NCI-H774 (cell line): ENCODE measurements around the gene CEP44.
A peak's percentile ranks its signal among the peaks of the same experiment; 100 is the strongest.
"Not testable (repeated sequence)": the region's sequence is repeated elsewhere in the genome, so short reads cannot be mapped to it uniquely, and the experiment has no call there.

ENCODE experiments used
- DNase-seq: peaks from one replicate; lab custom pipeline; 2025; lab: John Stamatoyannopoulos, UW

CEP44 gene

GRCh38 chr4:174283507-174284471 is at the start of gene CEP44, which contains the start of gene FBXO8:
Gene CEP44 (plus strand): TSS chr4:174283911. CDS start chr4:174299122, 15,211 bp downstream.
Gene FBXO8 (minus strand): TSS chr4:174283667. CDS start chr4:174263092, 20,575 bp downstream.
- DNase-seq, result peak; percentile 32

- no peak for DNase-seq
Measured at GRCh38 chr4:174236359-174236758, 47.4 kb upstream of the CEP44 start.

- DNase-seq, result no peak
Measured at GRCh38 chr4:174241162-174241561, 42.5 kb upstream of the CEP44 start.

- no peak for DNase-seq
Measured at GRCh38 chr4:174244441-174244840, 39.3 kb upstream of the CEP44 start.

- no peak for DNase-seq
Measured at GRCh38 chr4:174245714-174246113, 38.0 kb upstream of the CEP44 start.

GRCh38 chr4:174248407-174248806 is 35.3 kb upstream of the CEP44 start:
- no peak for DNase-seq

GRCh38 chr4:174252412-174252811 is 31.3 kb upstream of the CEP44 start:
- DNase-seq, result no peak

GRCh38 chr4:174254613-174255012 is 29.1 kb upstream of the CEP44 start:
- DNase-seq, result no peak

- DNase-seq, result no peak
Measured at GRCh38 chr4:174255374-174255773, 28.3 kb upstream of the CEP44 start.

- DNase-seq, result no peak
Measured at GRCh38 chr4:174255786-174256185, 27.9 kb upstream of the CEP44 start.

GRCh38 chr4:174256277-174256713 is 27.4 kb upstream of the CEP44 start:
- no peak for DNase-seq

GRCh38 chr4:174259580-174259979 is 24.1 kb upstream of the CEP44 start:
- no peak for DNase-seq

GRCh38 chr4:174260099-174260498 is 23.6 kb upstream of the CEP44 start:
- no peak for DNase-seq

- not testable (repeated sequence) for DNase-seq
Measured at GRCh38 chr4:174261432-174261831, 22.3 kb upstream of the CEP44 start.

GRCh38 chr4:174262624-174263444 is 20.9 kb upstream of the CEP44 start:
- DNase-seq, result no peak

- no peak for DNase-seq
Measured at GRCh38 chr4:174263445-174263736, 20.3 kb upstream of the CEP44 start.

- DNase-seq, result no peak
Measured at GRCh38 chr4:174265916-174266315, 17.8 kb upstream of the CEP44 start.

GRCh38 chr4:174266416-174266815 is 17.3 kb upstream of the CEP44 start:
- DNase-seq, result no peak

GRCh38 chr4:174273930-174274329 is 9.8 kb upstream of the CEP44 start:
- no peak for DNase-seq

- no peak for DNase-seq
Measured at GRCh38 chr4:174274436-174274835, 9.3 kb upstream of the CEP44 start.

- no peak for DNase-seq
Measured at GRCh38 chr4:174275101-174275500, 8.6 kb upstream of the CEP44 start.

GRCh38 chr4:174277433-174277832 is 6.3 kb upstream of the CEP44 start:
- no peak for DNase-seq

GRCh38 chr4:174278467-174278866 is 5.2 kb upstream of the CEP44 start:
- peak; percentile 26 for DNase-seq
